ENCODE results near the gene PAX3.

- TF ChIP-seq EZH2 (optimal IDR thresholded peaks at IDR 0.05; ENCODE audit: low read depth, low read length) (no peak), CTCF (IDR thresholded peaks at IDR 0.05; ENCODE audit: low read length) (no peak), EZH2phosphoT487 (IDR thresholded peaks at IDR 0.05; ENCODE audit: low read length) (no peak)
These were observed 139.6 kb downstream of the PAX3 start for GRCh38 chr2:222159221-222159620.

All from MM.1S (cell line).